Prostate gland (tissue), 2 donors: Measurements from ENCODE around the gene EFNA3.

ENCODE experiments used
- CTCF ChIP-seq, 4 experiments: fragments of 200-600 bp in 2 of 4; fragments of 450-650 bp in 2 of 4; sonication (generic) in 2 of 4; IDR thresholded peaks; 1 replicate in 3 of 4; 2 replicates in 1 of 4; pipeline ENCODE4 v1.5.1; 2016 to 2019; ENCODE audit warnings: antibody characterized with exemption in 4 of 4, mild to moderate bottlenecking in 2 of 4, moderate library complexity in 2 of 4
- POLR2AphosphoS5 ChIP-seq: sonication (generic); formaldehyde crosslinking; IDR thresholded peaks from one replicate; pipeline ENCODE4 v1.6.1; 2017; ENCODE audit warnings: antibody characterized with exemption

- no peak for TF ChIP-seq CTCF (IDR thresholded peaks at IDR 0.05)
- no peak for TF ChIP-seq POLR2AphosphoS5
Observed at GRCh38 chr1:155082301-155083051, 3.8 kb downstream of the EFNA3 start.
